K562 (cell line): ENCODE data around the gene CFAP69. TPM values are rescaled to one million over a fixed set of nuclear protein-coding genes. Genes with fewer than 3 reads are reported as not detected.

Experiments used
- ATAC-seq: fragments of 200-7000 bp; cut with Tn5 transposase; 3 replicates; pipeline ENCODE4 v1.9.1; 2020; ENCODE audit warnings: moderate library complexity
- BruUV-seq: library from RNA; stranded (reverse); fragments of 400-500 nt; replicated peaks from 2 replicates; lab custom pipeline; 2021; lab: Mats Ljungman, UMichigan
- CTCF ChIA-PET: fragments of 300-600 bp; formaldehyde crosslinking; extraction: SDS; loops from one replicate; lab custom pipeline; 2021; ENCODE audit warnings: low intra/inter-chr PET ratio; lab: Yijun Ruan, JAX
- POLR2A ChIA-PET: fragments of 300-600, 350-650 bp; sonication (Branson Sonifier 250); formaldehyde crosslinking; extraction: SDS; loops from one replicate; lab custom pipeline; 2021; ENCODE audit warnings: antibody characterized with exemption, inconsistent platforms; lab: Yijun Ruan, JAX
- DNase-seq, 4 experiments: peaks; one replicate each; pipeline versions ENCODE4 v3.0.0 to v3.0.0-alpha.2; 2011 to 2018; ENCODE audit warnings: low spot score in 3 of 4, mixed read lengths in 3 of 4; ENCODE audit errors: extremely low read depth in 1 of 4
- FAIRE-seq: peaks from 2 replicates; lab custom pipeline; 2011; peaks lifted over from hg19 to GRCh38; lab: Jason Lieb, UNC
- H2AFZ ChIP-seq: 2 replicates; pipeline ENCODE4 v1.6.0; 2011; ENCODE audit warnings: low read depth, low read length, control low read depth, inconsistent platforms
- H3K27ac ChIP-seq: fragments of 200-600 bp; 3 replicates; pipeline ENCODE4 v1.8.0; 2011; ENCODE audit warnings: low read depth, mild to moderate bottlenecking, control low read depth, inconsistent platforms, low read length, moderate library complexity, mixed read lengths; ENCODE audit errors: extremely low read depth
- H3K27me3 ChIP-seq, 2 experiments: fragments of 300-600 bp in 1 of 2; 2 replicates in 1 of 2; 3 replicates in 1 of 2; pipeline versions ENCODE4 v1.6.0 to v1.8.0; 2011; ENCODE audit warnings: inconsistent platforms in 2 of 2, low read length in 2 of 2, mild to moderate bottlenecking in 1 of 2, mixed read lengths in 1 of 2, moderate library complexity in 1 of 2; ENCODE audit not compliant: control insufficient read depth in 2 of 2, insufficient read depth in 2 of 2
- H3K36me3 ChIP-seq: fragments of 300-600 bp; 3 replicates; pipeline ENCODE4 v1.8.0; 2011; ENCODE audit warnings: mild to moderate bottlenecking, low read length, inconsistent platforms; ENCODE audit not compliant: control insufficient read depth, insufficient read depth
- H3K4me1 ChIP-seq, 2 experiments: fragments of 200-600 bp in 1 of 2; replicated peaks in 1 of 2; 2 replicates in 1 of 2; 3 replicates in 1 of 2; pipeline versions ENCODE4 v1.5.1 to v1.8.0; 2011; ENCODE audit warnings: inconsistent platforms in 2 of 2, low read length in 2 of 2, mild to moderate bottlenecking in 1 of 2, mixed read lengths in 1 of 2, moderate library complexity in 1 of 2; ENCODE audit not compliant: control insufficient read depth in 2 of 2, insufficient read depth in 2 of 2
- H3K4me2 ChIP-seq: 2 replicates; pipeline ENCODE4 v1.6.1; 2011; ENCODE audit warnings: low read length, control low read depth, inconsistent platforms, mixed read lengths; ENCODE audit not compliant: insufficient read depth
- H3K4me3 ChIP-seq: fragments of 200-600 bp; sonication (generic), shearing (Covaris generic); 2 replicates; pipeline ENCODE4 v1.5.1; 2016; ENCODE audit warnings: control low read depth, inconsistent platforms
- H3K79me2 ChIP-seq: fragments of 200-600 bp; 3 replicates; pipeline ENCODE4 v1.8.0; 2011; ENCODE audit warnings: low read length, inconsistent platforms; ENCODE audit not compliant: control insufficient read depth, insufficient read depth
- H3K9ac ChIP-seq, 2 experiments: 2 replicates each; pipeline versions ENCODE4 v1.6.0 to v1.6.1; 2011; ENCODE audit warnings: low read depth in 2 of 2, low read length in 2 of 2, control low read depth in 1 of 2, inconsistent platforms in 1 of 2, mild to moderate bottlenecking in 1 of 2, mixed read lengths in 1 of 2; ENCODE audit not compliant: insufficient read depth in 1 of 2
- H3K9me1 ChIP-seq: one replicate; pipeline ENCODE4 v1.6.0; 2011; ENCODE audit warnings: inconsistent platforms, mild to moderate bottlenecking, low read length, moderate library complexity; ENCODE audit not compliant: control insufficient read depth, insufficient read depth
- H3K9me3 ChIP-seq: replicated peaks from 2 replicates; pipeline ENCODE4 v1.5.1; 2011; ENCODE audit warnings: low read depth, low read length, inconsistent platforms; ENCODE audit not compliant: control insufficient read depth, insufficient read depth
- H4K20me1 ChIP-seq: replicated peaks from 2 replicates; pipeline ENCODE4 v1.6.1; 2011; ENCODE audit warnings: low read length, inconsistent platforms, mixed read lengths; ENCODE audit not compliant: control insufficient read depth, insufficient read depth
- ADNP ChIP-seq: fragments of 200-800 bp; sonication (Bioruptor generic); IDR thresholded peaks from 2 replicates; pipeline ENCODE4 v1.6.1; 2016; ENCODE audit warnings: missing genetic modification characterization, missing compliant biosample characterization
- CEBPB ChIP-seq: fragments of 450-650 bp; IDR thresholded peaks from 2 replicates; pipeline ENCODE4 v1.6.1; 2016; ENCODE audit warnings: missing genetic modification characterization, missing compliant biosample characterization
- FIP1L1 ChIP-seq: fragments of 200-400 bp; formaldehyde crosslinking; IDR thresholded peaks from 2 replicates; pipeline ENCODE4 v1.6.1; 2018; ENCODE audit warnings: mild to moderate bottlenecking, low read depth, low read length; ENCODE audit not compliant: poor library complexity, severe bottlenecking
- GTF2F1 ChIP-seq: IDR thresholded peaks from 2 replicates; pipeline ENCODE4 v1.6.1; 2011; ENCODE audit warnings: low read depth, low read length, improper control_type of control experiment
- HMG20A ChIP-seq: fragments of 450-650 bp; formaldehyde crosslinking; conservative IDR thresholded peaks from 2 replicates; pipeline ENCODE4 v1.4.0; 2020; ENCODE audit warnings: mild to moderate bottlenecking, mixed read lengths
- HOXB6 ChIP-seq: fragments of 250-450 bp; sonication (Bioruptor Pico); IDR thresholded peaks from 2 replicates; pipeline ENCODE4 v1.5.1; 2022; ENCODE audit warnings: mild to moderate bottlenecking, borderline replicate concordance
- MXI1 ChIP-seq: IDR thresholded peaks from 2 replicates; pipeline ENCODE4 v1.6.1; 2011; ENCODE audit warnings: low read depth, mild to moderate bottlenecking, improper control_type of control experiment, low read length
- MYC ChIP-seq, 2 experiments: fragments of 250-450 bp in 1 of 2; sonication (Bioruptor Pico) in 1 of 2; IDR thresholded peaks; 2 replicates each; pipeline versions ENCODE4 v1.5.1 to v1.6.1; 2012 to 2021; ENCODE audit warnings: low read depth in 2 of 2, borderline replicate concordance in 1 of 2, improper control_type of control experiment in 1 of 2, low read length in 1 of 2, mild to moderate bottlenecking in 1 of 2, moderate library complexity in 1 of 2
- NR1H2 ChIP-seq: sonication (generic); formaldehyde crosslinking; IDR thresholded peaks from 2 replicates; pipeline ENCODE4 v1.4.0; 2020; ENCODE audit warnings: mild to moderate bottlenecking, missing genetic modification reagents
- POLR2A ChIP-seq: fragments of 450-650 bp; conservative IDR thresholded peaks from 2 replicates; pipeline ENCODE4 v1.6.1; 2016
- RBM25 ChIP-seq: fragments of 200-400 bp; formaldehyde crosslinking; IDR thresholded peaks from 2 replicates; pipeline ENCODE4 v1.6.1; 2018; ENCODE audit warnings: low read length, low read depth, moderate library complexity; ENCODE audit not compliant: severe bottlenecking
- RCOR1 ChIP-seq, 2 experiments: IDR thresholded peaks; 2 replicates each; pipeline ENCODE4 v1.6.1; 2012; ENCODE audit warnings: low read depth in 2 of 2, low read length in 2 of 2, borderline replicate concordance in 1 of 2, improper control_type of control experiment in 1 of 2
- SIN3B ChIP-seq: fragments of 450-650 bp; IDR thresholded peaks from 2 replicates; pipeline ENCODE4 v1.6.1; 2017; ENCODE audit warnings: low read depth, mild to moderate bottlenecking, moderate library complexity
- SMARCA4 ChIP-seq: fragments of 450-650 bp; IDR thresholded peaks from 2 replicates; pipeline ENCODE4 v1.6.1; 2016
- TBP ChIP-seq: optimal IDR thresholded peaks from 2 replicates; pipeline ENCODE3; 2011; ENCODE audit warnings: low read depth, low read length, improper control_type of control experiment
- TEAD2 ChIP-seq: fragments of 450-650 bp; IDR thresholded peaks from 2 replicates; pipeline ENCODE4 v1.6.1; 2016; ENCODE audit warnings: missing genetic modification characterization, control low read depth, missing compliant biosample characterization
- TSC22D4 ChIP-seq: fragments of 450-650 bp; IDR thresholded peaks from 2 replicates; pipeline ENCODE4 v1.6.1; 2016; ENCODE audit warnings: missing genetic modification characterization, missing biosample characterization, control low read depth
- WGBS: fragments of 100-300 bp; shearing (Covaris generic); methylation state at CpG from one replicate; pipeline ENCODE4 v1.1.6; 2016; ENCODE audit warnings: low coverage, mixed read lengths; ENCODE audit not compliant: insufficient coverage; ENCODE audit errors: missing lambda C conversion rate; 5-methylcytosine and 5-hydroxymethylcytosine counted together
- in situ Hi-C: fragments of 300-500 bp; cut with MboI; formaldehyde crosslinking; loops from 4 replicates; pipeline ENCODE4 v1.15.0; 2018; ENCODE audit warnings: inconsistent platforms, mixed read lengths
- intact Hi-C: fragments of 100-400 bp; cut with micrococcal nuclease; formaldehyde crosslinking; loops from 2 replicates; pipeline ENCODE4 v1.14.2; 2022
- polyA plus RNA-seq, 8 experiments: library from polyadenylated mRNA; depleted of rRNA in 4 of 8; stranded (reverse) in 5 of 8; unstranded in 3 of 8; fragments of >200 nt; fragmentation: Nextera tagmentation in 2 of 8; fragmentation: Illumina TruSeq in 1 of 8; extraction: Ambion mirVana in 2 of 8; extraction: Trizol in 1 of 8; gene quantifications; 2 replicates each; pipeline versions ENCODE4 v1.2.1 to v1.2.3, GENCODE V29; 2011 to 2014; ENCODE audit warnings: inconsistent platforms in 1 of 8, missing spikeins in 1 of 8
- total RNA-seq, 7 experiments: library from RNA; depleted of rRNA in 6 of 7; stranded (reverse); fragments of >200 nt in 6 of 7; fragmentation: Illumina TruSeq in 2 of 7; extraction: Trizol in 2 of 7; gene quantifications; 2 replicates each; pipeline versions ENCODE4 v1.2.1 to v1.2.3, GENCODE V29; 2011 to 2021; ENCODE audit warnings: low replicate concordance in 1 of 7
- TF ChIP-seq, protein P1 (sequence below), 2 experiments: fragments of 450-650 bp; conservative IDR thresholded peaks; 2 replicates each; pipeline ENCODE4 v1.6.1; 2017; ENCODE audit warnings: mild to moderate bottlenecking in 2 of 2, moderate library complexity in 2 of 2

CFAP69 gene
- total and polyA plus RNA-seq, 9 of the 15 experiments (the other 6 are each of a cell fraction or from before 2014, with no cell fraction given), result 0.24 to 5.1 (median 1.7) TPM

DNA sequence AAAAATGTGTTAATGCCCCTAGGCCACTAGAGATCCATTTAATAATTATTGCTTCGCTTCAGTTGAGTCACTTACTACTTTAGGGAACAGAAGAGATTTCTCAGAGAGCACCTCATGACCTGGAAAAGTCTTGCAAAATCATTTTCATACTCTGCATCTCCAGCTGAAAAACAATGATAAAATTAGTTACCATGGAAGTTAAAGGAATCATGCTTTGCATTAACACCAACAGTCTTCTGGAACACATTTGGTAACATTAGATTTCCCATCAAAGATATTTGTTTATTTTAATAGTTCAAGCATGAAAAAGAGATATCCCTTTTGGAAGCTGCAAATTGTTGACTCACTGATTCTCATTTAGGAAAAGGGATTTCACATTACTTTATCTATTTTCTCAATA is 35.2 kb upstream of the CFAP69 start:
- Histone ChIP-seq H3K4me2 (no peak overlapping the region), H2AFZ (no peak overlapping the region), H3K4me3 (no peak overlapping the region), H3K9me1 (no peaks in the 10 kb centered on the region), H3K9ac (no peak overlapping the region), H3K27ac (no peak overlapping the region), H3K4me1 (peaks cover 0 to 10% of the 10 kb centered on the region in 2 experiments; a peak in 2 of 5 replicates), H3K9me3 (no peaks in the 10 kb centered on the region), H3K27me3 (peaks cover 15% of the 10 kb centered on the region in 2 experiments; a peak in 4 of 5 replicates), H3K79me2 (no peaks in the 10 kb centered on the region), H3K36me3 (no peaks in the 10 kb centered on the region), H4K20me1 (no peaks in the 10 kb centered on the region)
- intact Hi-C loops (no loop called here), in situ Hi-C loops (no loop called here)
- FAIRE-seq (no peak), DNase-seq (no peak), ATAC-seq (no peak)
- TF ChIP-seq TBP (no peak), SMARCA4 (no peak), HMG20A (no peak), FIP1L1 (no peak), MYC (IDR thresholded peaks at IDR 0.05; ENCODE audit: low read depth, low read length) (no peak), MYC (CRISPR knock-in tag; IDR thresholded peaks at IDR 0.05; ENCODE audit: borderline replicate concordance, low read depth) (no peak), RBM25 (no peak), CEBPB (tag) (no peak), GTF2F1 (no peak), ADNP (tag) (no peak), TSC22D4 (tag) (no peak), SIN3B (no peak), RCOR1 (IDR thresholded peaks at IDR 0.05; ENCODE audit: borderline replicate concordance in 1 of 2, low read depth in 2 of 2, low read length in 2 of 2) (no peak), NR1H2 (CRISPR knock-in tag) (no peak), HOXB6 (CRISPR knock-in tag) (no peak), MXI1 (no peak), TEAD2 (no peak), POLR2A (no peak)
- TF ChIP-seq, protein P1, sequence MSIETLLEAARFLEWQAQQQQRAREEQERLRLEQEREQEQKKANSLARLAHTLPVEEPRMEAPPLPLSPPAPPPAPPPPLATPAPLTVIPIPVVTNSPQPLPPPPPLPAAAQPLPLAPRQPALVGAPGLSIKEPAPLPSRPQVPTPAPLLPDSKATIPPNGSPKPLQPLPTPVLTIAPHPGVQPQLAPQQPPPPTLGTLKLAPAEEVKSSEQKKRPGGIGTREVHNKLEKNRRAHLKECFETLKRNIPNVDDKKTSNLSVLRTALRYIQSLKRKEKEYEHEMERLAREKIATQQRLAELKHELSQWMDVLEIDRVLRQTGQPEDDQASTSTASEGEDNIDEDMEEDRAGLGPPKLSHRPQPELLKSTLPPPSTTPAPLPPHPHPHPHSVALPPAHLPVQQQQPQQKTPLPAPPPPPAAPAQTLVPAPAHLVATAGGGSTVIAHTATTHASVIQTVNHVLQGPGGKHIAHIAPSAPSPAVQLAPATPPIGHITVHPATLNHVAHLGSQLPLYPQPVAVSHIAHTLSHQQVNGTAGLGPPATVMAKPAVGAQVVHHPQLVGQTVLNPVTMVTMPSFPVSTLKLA (conservative IDR thresholded peaks at IDR 0.05), result no peak
- ChIA-PET CTCF (no interaction called here), POLR2A (no interaction called here)
- WGBS, result 0% methylated on average over 1 of the region's 1 CpG
- BruUV-seq, result no TSS peak
